ENCODE results near the gene TUBGCP3. TPM values are rescaled to one million over a fixed set of nuclear protein-coding genes. Genes with fewer than 3 reads are reported as not detected.

The TUBGCP3 gene
- total RNA-seq, 4 donors from 2014 or later: 21.9 to 60.9 (median 32.0) TPM

DNA sequence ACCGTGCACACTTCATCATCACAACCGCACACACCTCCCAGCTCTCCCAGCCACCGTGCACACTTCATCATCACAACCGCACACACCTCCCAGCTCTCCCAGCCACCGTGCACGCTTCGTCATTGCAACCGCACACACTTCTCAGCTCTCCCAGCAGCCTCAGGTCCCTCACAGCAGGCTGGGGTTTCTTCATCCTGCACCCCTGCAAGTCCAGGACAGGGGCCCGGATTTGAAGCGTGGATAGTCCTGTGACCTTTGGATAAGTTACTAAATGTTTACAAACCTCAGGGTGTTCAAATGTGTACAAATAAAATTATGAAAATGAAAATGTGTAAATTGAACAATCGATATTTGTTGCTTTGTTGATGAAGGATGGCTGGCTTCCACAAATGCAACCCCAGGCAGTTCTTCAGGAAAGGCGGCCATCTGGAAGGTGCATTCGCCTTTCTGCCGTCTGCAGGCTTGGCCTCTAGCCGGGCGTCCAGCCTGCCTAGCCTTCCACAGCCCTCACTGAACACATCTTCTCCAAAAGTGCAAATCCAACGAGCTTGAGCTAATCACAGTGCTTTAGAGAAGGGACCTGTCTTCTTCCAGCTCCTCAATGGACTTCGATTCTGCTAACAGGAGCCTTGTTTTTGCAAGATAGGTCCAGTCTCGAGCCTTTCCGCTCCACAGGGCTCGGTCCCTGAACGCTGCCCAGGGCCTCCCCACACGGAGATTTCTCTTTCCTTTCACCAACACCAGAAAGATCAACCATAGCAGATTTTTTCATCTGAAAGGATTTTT, 137.6 kb downstream of the TUBGCP3 start:
- 83% methylated on average over 22 of the region's 23 CpGs for WGBS
- H3K4me3 ChIP-seq: no peak overlapping the region
- no peaks in the 10 kb centered on the region for H3K36me3 ChIP-seq
- H3K27me3 ChIP-seq: peaks cover 26% of the 10 kb centered on the region
- no peak for DNase-seq (ENCODE audit: low spot score in 2 of 2)
- no peaks in the 10 kb centered on the region for H3K4me1 ChIP-seq
- H3K27ac ChIP-seq: no peak overlapping the region
- TF ChIP-seq POLR2A (IDR thresholded peaks at IDR 0.05) (no peak), EP300 (IDR thresholded peaks at IDR 0.05) (no peak), POLR2AphosphoS5 (IDR thresholded peaks at IDR 0.05) (no peak)
- no peaks in the 10 kb centered on the region for H3K9me3 ChIP-seq

- Histone ChIP-seq H3K9me3 (no peaks in the 10 kb centered on the region), H3K36me3 (no peaks in the 10 kb centered on the region), H3K4me1 (no peaks in the 10 kb centered on the region), H3K4me3 (no peak overlapping the region), H3K27ac (no peak overlapping the region), H3K27me3 (peaks cover 34% of the 10 kb centered on the region)
- no peak for TF ChIP-seq POLR2AphosphoS5 (IDR thresholded peaks at IDR 0.05)
- no peak for TF ChIP-seq POLR2A (IDR thresholded peaks at IDR 0.05)
- no peak for TF ChIP-seq CTCF (IDR thresholded peaks at IDR 0.05)
- TF ChIP-seq EP300 (IDR thresholded peaks at IDR 0.05): no peak
- DNase-seq (ENCODE audit: low spot score in 2 of 2): no peak
- WGBS: 67% methylated on average over 15 of the region's 16 CpGs
These were observed 138.4 kb downstream of the TUBGCP3 start for GRCh38 chr13:112449545-112449930.

DNA sequence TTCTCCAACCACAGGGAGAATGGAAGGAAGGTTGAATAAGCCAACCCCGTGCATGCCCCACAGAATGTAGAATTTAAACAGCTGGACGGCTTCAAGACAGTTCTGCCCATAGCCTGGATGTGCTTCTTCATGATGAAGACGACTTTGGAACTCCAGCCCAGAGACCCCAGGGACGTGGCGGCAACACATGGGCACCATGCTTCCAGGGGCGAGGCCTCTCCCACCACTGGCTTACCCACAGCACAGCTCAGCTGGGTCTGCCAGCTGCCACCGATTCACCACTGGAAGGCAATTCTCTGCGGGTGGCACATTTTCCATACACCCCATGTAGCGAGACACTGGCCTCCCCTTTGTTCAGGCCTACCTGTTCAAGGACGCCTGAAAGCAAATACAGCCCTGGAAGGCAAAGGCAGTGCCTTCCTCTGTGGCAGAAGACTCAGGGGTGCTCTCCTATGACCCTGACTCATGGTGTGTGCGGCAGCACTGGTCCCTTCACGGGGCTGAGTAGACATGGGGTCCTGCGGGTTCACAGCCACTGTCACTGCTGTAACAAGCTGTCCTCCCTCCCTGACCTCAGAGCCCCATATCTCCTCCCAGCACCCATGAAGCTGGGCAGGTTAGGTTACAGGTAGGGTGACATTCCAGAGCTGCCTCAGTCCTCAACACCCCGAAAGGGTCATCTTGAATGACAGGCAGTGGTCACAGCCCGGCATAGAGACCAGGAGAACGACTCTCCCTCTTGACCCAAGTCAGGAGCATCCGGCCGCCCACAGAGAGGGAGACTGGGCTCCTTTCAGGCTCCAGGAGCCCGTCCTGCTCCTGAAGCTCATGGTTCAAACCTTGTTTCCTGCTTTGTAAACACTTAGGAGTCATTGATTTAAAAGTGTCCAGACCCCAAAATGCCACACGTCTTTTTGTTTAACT, 139.1 kb downstream of the TUBGCP3 start:
- H3K4me1 ChIP-seq: no peaks in the 10 kb centered on the region
- no peaks in the 10 kb centered on the region for H3K9me3 ChIP-seq
- peak in 1 of 2 donors; percentile 69 for DNase-seq (ENCODE audit: low spot score in 2 of 2)
- H3K36me3 ChIP-seq: no peaks in the 10 kb centered on the region
- no peak overlapping the region for H3K27ac ChIP-seq
- TF ChIP-seq POLR2AphosphoS5 (IDR thresholded peaks at IDR 0.05): no peak
- H3K27me3 ChIP-seq: peaks cover 40% of the 10 kb centered on the region
- WGBS: 77% methylated on average over 19 of the region's 20 CpGs
- no peak overlapping the region for H3K4me3 ChIP-seq

DNA sequence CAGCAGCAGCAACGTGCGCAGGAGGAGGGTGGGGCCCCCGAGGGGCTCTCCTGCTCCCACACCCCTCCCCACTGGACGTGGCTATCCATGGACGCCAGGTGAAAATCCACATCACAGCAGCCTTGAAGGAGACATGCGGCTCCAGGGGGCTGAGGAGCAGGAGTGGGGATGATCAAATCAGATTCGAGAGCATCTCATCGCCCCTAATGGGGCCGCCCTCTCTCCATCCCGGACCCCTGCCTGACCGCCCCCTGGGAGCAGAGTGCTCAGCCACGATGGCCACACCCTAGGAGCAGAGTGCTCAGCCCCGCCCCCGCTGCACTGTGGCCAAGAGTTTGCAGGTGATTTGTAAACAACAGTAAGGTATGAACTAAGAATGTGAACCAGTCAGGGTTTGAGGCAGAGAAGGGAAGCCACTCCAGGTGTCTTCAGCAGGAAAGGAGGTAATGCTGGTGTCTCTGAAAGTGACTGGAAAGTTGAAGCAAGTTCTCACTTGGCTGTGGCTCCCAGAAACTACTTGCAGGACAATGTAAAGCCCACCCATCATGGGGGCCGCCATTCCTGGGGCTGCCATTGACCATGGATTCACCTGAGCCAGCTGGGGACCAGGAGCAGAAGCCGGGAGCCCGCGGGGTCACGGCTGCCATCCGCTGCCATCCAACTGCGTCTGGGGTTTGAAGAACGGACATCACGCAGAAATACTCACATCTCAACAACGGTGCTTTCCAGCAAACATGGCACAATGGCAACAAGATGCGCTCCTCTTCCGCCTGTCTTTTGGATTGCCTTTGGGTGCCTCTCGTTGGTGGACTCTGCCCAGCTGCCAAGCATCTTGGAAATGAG, 140.0 kb downstream of the TUBGCP3 start:
- H3K4me1 ChIP-seq: no peaks in the 10 kb centered on the region
- TF ChIP-seq EP300 (IDR thresholded peaks at IDR 0.05): no peak
- TF ChIP-seq POLR2AphosphoS5 (IDR thresholded peaks at IDR 0.05): no peak
- TF ChIP-seq CTCF (IDR thresholded peaks at IDR 0.05): no peak
- TF ChIP-seq POLR2A (IDR thresholded peaks at IDR 0.05): no peak
- peak; percentile 46 to 64 for DNase-seq (ENCODE audit: low spot score in 2 of 2)
- no peaks in the 10 kb centered on the region for H3K9me3 ChIP-seq
- no peak overlapping the region for H3K4me3 ChIP-seq
- peaks cover 50% of the 10 kb centered on the region for H3K27me3 ChIP-seq
- WGBS: 79% methylated on average over 21 of the region's 27 CpGs
- no peak overlapping the region for H3K27ac ChIP-seq
- H3K36me3 ChIP-seq: no peaks in the 10 kb centered on the region

DNA sequence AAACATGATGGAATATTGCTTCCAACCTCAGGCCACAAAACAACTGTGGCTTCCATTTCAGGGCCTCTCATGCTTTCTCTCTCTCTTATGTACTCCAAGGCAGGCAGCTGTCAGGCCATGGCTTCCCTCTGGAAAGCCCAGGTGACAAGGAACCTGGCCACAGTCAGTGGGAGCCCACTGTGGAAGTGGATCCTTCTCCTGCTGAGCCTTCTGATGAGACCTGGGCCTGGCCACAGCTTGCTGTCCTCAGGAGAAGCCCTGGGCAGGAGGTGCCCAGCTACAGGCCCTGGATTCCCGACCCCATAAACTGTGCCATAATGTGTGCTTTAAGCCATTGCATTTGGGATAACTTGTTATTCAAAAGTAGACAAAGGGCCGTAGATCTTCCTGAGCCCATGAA, 140.6 kb downstream of the TUBGCP3 start:
- H3K9me3 ChIP-seq: no peaks in the 10 kb centered on the region
- no peak overlapping the region for H3K4me3 ChIP-seq
- H3K36me3 ChIP-seq: no peaks in the 10 kb centered on the region
- H3K4me1 ChIP-seq: peaks cover 4% of the 10 kb centered on the region
- no peak overlapping the region for H3K27ac ChIP-seq
- H3K27me3 ChIP-seq: peaks cover 52% of the 10 kb centered on the region
- no CpG with 5 or more reads among the region's 2 CpGs for WGBS
- TF ChIP-seq POLR2AphosphoS5 (IDR thresholded peaks at IDR 0.05) (no peak), EP300 (IDR thresholded peaks at IDR 0.05) (no peak), CTCF (IDR thresholded peaks at IDR 0.05) (no peak), POLR2A (IDR thresholded peaks at IDR 0.05) (no peak)
- no peak for DNase-seq (ENCODE audit: low spot score in 2 of 2)
